HG03139 (cell line): ENCODE results near the gene CEP164.
"Not testable (repeated sequence)": the region's sequence is repeated elsewhere in the genome, so short reads cannot be mapped to it uniquely, and the experiment has no call there.

Experiments
- ATAC-seq: cut with Tn5 transposase; IDR thresholded peaks from one replicate; pipeline ENCODE4 v1.9.1; 2021; ENCODE audit not compliant: unreplicated experiment

Gene CEP164

DNA sequence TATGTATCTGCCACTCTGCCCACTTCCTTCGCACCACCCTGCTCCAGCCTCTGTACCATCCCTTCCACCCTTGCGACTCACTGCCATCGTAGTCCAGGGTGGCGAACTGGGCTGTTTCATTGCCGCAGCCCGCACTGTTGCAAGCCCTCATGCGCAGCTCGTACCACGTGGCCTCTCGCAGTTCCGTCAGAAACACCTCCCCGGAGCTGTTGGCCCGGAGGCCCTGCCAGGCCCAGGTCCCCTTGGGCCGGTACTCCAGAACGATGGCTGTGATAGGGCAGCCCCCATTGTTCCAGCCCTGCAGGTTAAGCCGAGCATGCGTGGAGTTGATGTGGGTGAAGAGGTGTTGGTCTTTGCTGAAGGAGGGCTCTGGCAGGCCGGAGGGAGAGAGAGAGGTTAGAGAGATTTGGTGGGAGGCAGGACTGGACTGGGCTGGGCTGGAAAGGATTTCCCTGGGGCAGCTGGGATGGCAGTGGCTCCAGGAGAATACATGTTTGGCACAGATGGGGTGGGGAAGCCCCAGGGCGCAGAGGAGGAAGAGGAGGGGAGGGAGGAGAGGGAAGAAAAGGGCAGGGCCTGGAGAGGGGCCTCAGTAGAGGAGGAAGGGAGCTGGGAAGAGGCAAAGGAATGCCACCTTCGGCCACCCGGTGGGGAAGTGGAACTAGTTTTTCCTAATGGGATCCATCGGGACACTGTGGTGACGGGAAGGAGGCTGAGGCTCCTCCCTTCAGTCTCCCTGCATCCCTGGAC is 109.6 kb downstream of the CEP164 start:
- no peak for ATAC-seq

DNA sequence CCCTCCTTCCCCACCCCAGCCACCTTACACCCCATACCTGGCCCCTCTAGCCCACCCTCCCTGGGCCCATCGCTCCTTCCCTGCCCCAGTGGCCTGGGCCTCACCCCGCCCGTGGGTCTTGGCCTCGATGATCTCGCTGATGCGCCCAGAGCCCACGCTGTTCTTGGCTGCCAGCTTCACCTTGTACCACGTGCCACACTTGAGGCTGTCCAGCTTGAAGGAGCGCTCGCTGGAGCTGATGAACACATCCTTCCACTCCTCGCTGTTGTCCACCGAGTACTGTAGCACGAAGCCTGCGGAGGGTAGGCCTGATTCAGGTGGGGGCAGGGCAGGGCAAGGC is 110.1 kb downstream of the CEP164 start:
- ATAC-seq, result no peak

DNA sequence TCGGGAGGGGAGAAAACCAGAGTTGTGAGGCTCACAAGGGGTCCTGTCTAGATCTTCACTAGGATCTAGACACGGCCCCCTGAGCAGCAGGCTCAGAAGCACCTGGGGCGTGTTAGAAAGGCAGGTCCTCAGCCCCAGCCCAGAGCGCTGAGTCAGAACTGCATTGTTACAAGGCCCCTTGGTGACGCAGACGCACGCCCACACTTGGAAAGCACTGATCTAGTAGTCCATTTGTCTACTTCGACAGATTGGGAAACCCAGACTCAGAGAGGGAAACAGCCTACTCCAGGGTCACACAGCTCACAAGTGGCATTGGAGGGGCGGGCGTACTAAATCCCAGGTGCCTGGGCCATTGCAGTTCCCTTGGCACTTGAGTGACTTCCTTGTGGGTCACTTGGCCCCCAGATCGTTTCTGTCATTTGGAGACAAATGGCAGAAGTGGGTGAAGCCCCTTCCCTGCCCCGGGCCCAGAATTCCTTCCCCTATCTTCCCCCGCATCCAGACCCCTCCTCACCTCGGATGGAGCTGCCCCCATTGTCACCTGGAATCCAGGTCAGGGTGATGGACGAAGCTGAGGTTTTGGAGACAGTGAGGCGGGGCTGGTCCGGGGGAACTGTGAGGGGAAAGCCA is 110.8 kb downstream of the CEP164 start:
- ATAC-seq, result no peak

DNA sequence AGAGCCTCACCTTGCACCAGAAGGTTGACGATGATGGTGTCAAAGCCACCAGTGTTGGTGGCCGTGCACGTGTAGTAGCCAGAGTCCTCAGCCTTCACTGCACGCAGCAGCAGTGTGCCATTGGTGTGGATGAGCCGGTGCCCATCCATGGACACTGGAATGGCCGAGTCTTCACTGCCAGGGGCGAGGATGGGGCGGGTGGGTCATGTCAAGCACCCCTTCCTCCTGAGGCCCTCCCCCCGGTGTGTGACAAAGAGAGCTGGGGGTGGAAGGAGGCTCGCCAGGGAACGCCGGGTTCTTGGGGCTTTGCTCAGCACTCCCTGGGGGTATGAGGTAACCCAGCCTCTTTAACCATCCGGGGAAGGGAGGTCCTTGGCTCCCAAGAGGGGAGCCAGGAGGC is 111.6 kb downstream of the CEP164 start:
- no peak for ATAC-seq

DNA sequence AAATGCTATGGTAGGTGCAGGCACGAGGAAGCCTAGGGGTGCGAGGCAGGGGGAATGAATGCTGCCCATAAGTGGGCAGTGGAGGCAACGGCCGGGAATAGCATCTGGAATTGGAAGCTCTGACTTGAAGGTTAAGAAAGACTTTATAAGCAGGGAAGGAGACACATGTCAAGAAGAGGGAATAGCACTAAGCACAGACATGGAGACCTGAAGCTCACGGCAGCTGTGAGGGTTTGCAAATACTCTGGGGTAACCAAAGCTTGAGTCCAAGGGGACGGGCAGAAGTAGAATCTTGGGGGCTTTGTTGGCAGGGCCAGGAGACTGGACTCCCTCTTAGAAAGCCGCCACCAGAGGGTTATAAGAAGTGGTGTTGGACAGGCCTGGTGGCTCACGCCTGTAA is 112.6 kb downstream of the CEP164 start:
- ATAC-seq, result no peak

DNA sequence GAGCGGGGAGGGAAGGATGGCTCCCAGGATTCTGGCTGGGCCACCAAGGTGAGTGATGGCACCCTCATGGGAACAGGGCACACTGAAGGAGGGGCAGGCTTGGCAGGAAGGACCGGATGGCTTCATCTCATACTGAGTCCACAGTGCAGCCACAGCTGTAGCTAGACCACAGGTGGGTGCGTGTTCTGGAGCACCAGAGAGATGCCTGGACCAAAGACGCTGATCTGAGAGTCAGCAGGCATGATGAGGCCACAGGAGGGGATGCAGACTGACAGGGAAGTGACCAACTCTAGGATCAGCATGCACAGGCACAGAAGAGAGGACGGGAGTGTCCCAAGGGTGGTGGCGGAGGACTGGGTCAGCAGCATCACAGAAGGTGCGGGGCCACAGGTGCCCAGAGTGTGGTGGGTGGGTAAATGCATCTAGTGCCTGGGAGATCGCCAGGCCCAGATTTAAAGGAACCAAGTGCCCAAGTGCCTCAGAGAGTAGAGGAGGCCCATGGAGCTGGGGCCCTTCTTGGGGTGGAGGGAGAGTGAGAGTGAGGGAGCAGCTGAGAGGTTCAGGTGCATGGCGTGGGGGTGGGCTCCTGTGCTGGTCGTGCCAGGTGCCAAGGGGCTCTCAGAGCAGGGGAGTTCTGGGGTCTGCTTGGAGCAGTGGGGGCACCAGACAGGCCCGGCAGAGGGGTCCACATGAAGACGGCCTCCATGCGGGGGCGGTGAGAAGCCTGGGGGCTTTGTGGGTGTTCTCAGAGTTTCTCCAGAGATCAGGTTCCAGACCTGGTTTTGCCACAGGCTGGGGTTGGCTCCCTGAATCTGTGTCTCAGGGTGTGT is 113.7 kb downstream of the CEP164 start:
- no peak for ATAC-seq

DNA sequence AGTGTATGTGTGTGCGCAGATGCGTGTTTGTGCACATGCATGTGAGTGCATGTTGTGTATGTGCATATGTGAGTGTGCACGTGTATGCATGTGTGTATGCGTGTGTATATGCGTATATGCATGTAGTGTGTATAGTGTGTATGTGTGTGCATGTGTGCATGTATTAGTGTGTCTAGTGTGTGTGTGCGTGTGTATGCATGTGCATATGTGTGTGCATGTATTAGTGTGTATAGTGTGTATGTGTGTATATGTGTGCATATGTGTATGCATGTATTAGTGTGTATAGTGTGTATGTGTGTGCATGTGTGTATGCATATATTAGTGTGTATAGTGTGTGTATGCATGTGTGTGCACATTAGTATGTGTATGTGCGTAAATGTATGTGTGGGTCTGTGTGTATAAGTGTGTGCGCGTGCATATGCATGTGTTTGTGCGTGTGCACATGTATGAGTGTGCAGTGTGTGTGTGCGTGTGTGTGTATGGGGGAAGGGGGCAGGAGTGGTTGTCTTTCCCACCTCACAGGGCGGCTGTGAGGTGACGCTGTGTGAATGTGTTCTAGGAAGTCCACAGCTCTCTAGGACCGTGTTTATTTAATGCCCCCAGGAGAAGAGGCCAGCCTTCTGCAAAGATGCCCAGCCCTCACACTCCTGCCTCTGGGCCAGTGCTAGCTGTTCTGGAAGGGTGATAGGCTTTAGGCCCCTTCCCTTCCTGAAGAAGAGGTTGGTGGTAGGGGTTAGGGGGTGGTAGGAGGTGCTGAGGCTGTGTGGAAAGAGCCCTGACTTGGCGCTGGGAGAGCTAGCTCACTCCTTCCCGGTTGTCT is 114.6 kb downstream of the CEP164 start:
- no peak for ATAC-seq

DNA sequence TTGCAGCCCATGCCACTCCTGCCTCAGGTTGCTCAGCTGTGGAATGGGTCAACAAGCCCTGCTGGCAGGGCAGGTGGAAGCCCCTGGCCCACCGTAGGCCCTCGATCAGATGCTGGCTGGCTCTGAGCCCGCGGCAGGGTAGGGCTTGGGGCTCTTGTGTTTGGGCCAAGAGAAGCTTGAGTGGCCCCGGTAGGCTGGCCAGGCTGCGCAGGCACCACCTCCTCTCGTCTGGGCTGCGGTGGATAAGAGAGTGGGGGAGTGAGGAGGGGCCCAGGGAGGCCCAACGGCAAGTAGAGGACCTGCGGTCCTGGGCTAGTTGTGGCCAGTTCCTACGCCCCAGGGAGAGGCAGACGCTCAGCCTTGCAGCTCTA is 115.2 kb downstream of the CEP164 start:
- ATAC-seq, result no peak

DNA sequence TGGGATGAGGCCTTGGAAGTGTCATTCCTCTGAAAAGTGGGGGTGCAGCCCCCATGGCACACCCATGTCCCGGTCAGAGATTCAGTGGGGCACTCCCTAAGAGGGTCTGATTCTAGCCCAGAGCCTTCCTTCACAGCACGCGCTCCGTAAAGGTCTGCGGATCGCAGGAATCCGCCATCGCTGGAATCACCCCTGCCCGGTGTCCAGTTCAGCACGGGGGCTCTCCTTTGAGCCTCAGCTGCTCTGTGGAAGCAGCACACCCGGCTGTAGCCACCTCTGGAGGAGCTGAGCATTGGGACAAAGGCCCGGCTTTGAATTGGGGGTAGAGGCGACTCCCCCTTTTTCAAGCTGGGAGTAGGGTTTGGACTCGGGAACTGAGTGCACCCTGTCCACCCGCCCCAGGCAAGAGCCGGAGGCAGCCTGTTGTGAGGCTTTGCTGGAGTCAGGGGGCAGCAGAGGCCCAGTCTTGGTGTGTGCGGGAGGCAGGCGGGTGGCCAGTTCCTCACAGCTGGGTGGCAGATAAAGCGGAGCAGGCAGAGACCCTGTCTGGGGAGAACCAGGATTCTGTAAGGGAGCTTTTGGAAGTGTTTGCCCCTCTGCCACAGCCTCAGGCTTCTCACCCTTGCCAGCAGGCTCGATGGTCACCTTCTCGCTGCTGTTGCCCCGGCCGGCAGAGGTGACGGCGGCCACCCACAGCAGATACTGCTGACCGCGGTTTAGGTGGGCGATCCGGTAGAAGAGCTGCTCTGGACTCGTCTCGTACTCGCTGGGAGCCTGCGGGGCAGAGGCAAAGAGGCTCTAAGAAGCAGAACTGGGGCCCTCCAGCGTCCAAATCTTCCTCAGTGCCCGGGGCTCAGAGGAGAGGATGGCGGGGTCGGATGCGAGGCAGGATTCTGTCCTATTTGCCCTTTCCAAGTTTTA is 115.9 kb downstream of the CEP164 start:
- no peak for ATAC-seq

DNA sequence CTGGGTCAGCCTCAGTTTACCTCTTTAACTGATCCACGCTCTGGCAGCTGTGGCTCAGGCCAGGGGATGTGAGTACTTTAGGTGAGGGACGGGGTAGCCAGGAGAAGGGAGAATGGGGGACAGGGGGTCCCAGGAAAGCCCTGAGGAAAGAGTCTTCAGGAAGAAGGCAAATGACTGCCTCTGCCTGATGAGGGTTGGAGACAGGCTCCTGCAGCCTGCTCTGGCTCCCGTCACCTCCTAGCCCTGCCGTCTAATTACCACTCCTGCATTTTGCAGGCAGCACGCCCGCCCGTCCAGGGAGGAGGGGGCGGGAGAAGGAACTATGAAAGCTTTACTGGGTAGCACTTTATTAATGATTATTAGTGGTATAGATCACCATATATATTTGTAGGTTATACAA is 116.6 kb downstream of the CEP164 start:
- no peak for ATAC-seq

DNA sequence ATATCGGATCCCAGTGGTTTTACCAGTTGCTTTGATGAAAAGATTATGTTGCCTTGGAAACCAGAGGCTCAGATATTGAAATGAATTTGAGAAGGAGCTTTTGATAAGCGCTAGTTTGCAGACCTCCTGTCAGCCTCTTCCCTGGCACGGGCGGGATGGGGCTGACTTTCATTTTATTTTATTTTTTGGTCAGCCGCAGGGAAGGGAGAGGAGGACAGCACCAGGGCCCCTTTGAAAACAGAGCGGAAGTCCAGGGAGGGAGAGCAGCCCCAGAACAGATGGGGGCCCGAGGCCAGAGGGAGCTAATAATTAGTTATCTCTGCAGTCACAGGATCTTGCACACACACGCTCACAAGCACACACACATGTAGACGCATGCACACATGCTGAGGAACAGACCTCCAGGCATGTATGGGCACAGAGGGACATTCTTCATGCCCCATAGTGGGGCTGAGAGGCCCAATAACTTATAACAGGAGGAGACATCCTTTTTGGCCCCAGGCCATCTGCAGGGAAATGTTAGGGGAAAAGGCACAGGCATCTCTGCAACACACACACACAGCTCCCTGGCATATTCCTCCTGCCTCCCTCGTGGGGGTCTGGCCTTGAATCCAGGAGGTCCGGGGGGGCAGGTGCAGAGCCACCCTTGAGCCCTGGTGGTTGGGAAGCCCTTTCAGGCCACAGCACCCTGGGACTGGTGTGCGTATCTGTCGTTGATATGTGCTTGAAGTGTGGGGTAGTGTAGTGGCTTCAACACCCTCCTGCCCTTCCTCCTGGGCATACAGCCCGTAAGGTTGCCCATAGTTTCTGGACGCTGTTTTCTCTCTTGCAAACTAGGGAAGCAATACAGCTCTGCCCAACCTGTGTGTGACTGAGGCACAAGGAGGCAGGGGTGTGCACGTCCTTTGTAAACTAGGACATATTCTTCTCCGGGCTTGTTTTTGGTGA is 117.3 kb downstream of the CEP164 start:
- ATAC-seq, result no peak

DNA sequence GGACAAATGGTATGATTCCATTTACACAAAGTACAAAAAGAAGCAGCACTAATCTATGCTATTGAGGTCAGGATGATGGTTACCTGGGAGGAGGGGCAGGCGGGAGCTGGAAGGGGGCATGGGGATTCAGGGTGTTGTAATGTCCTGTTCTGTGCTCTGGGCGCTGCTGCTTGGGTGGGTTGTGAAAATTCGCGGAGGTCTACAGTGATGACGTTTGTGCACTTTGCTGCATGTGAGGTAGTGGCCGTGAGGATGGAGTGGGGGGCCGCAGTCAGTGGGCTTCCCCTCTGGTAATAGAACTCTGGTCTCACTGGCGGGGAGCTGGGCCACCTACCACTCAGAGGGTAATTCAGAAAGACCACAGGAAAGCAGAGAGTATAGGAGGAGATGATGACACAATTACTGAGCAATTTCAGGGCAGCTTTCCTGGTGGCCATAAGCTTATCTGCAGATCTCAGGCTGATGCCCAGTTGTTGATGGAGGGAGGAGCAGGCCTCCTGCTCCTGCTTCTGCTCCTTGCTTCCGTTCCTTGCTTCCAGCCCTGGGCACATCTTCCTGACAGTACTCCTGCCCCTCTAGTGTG is 121.5 kb downstream of the CEP164 start:
- ATAC-seq, result no peak

DNA sequence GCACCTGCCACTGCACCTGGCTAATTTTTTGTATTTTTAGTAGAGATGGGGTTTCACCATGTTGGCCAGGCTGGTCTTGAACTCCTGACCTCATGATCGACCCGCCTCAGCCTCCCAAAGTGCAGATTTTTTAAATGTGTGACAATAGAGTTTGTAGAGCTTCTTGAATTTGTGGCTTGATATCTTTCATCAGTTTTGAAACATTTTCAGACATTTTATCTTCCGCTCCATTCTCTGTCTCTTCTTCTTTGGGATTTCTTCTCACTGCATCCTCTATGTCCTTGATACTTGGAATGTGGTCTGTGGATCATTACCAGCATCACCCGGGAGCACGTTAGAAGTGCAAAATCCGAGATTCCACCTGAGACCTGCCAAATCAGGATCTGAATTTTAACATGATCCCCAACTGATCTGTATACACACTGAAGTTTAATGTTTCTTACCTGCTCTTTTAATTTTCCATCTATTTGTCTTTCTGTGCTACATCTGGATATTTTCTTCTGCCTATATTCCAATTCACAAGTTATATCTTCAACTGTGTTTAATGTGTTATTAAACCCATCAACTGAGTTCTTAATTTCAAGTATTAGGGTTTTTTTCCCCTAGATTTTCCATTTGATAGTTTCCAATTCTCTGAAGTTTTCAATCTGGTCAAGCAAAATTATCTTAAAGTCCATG is 126.4 kb downstream of the CEP164 start:
- ATAC-seq, result no peak

DNA sequence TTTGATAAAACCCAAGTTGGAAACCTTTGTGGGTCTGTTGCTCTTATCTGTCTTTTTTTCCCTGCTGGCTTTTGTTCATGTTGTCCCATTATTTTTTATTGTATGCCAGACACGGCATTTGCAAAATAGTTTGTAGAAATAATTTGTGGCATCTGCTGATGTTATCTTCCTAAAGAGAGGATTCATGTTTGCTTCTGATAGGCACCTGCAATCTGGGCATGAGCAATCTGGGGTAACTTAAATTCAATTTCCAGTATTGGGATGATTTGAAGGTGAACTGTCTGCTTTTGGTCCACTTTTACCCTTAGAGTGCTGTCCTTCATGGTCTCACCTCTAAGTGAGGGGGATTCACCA is 126.9 kb downstream of the CEP164 start:
- no peak for ATAC-seq

DNA sequence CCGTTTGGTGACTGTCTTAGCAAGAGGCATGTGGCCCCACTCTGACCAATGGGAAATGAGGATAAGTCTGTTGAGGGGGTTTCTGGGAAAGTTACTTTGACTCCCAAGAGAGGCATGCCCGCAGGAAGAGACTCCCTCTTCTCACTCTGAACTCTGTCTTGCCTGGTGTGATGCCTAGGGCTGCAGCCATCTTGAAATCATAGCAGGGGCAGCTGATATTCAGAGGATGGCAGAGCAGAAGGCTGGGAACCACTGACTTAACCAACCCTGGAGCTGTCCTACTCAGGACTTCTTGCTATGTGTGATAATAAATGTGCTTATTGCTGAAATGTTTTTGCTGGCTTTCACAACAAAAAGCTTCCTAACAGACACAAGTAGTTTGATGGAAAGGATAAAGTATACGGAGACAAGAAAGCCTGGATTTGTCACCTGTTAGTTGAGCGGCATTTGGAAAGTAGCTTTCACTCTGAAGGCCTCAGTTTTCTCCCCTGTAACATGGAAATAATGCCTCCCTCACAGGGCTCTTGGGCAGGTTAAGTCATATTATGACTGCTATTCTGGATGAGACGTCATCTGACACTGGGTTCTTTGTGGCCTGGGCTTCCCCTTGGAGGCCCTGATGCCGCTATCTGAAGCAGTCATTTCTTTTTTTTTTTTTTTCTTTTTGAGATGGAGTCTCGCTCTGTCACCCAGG is 128.5 kb downstream of the CEP164 start:
- ATAC-seq, result peak; percentile 44

DNA sequence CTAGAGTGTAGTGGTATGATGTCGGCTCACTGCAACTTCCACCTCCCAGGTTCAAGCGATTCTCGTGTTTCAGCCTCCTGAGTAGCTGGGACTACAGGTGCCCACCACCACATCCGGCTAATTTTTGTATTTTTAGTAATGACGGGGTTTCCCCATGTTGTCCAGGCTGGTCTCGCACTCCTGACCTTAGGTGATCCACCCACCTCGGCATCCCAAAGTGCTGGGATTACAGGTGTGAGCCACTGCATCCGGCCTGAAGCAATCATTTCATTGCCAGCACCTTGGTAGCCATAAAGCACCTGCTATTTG is 129.0 kb downstream of the CEP164 start:
- ATAC-seq, result not testable (repeated sequence)

DNA sequence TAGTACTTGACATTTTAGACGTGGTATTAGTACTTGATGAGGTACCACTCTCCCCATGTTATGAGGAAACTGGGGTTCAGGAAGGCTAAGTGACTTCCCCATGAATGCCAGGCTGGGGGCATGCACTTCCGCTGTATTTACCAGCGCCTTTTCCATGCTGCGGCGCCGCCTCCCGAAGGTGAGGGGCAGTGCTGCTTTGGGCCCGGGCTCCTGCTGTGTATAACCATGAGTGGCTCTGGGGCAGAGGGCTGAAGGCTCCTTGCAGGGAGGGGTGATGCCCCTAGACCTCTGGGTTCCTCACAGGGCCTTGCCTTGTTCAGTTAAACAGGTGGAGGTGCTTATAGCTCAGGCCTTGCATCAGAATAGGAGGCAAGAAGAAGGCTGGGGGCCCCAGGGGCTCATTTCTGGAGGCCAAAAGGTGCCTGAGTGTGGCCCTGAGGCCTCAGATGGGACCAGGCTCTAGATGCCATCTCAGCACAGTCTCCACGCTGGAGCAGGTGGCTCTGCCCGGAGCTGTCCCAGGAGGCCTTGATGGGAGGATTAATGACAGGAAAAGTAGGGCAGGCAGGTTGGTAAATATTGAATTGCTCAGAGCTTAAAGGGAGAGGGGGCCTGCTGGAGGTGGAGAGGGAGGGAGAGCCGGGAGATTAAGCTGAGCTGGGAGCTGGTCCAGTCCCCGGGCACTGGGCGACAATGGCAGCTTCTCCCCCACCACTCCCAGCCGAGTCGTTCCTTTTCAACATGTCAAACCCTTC is 129.6 kb downstream of the CEP164 start:
- no peak for ATAC-seq
